ENCODE data around the gene KIAA0930. TPM values are rescaled to one million over a fixed set of nuclear protein-coding genes. Genes with fewer than 3 reads are reported as not detected.
"Not testable (repeated sequence)": the region's sequence is repeated elsewhere in the genome, so short reads cannot be mapped to it uniquely, and the experiment has no call there.

The KIAA0930 gene
- total RNA-seq, 1 donor = 68.7 TPM

- DNase-seq (ENCODE audit: low read depth in 2 of 3, low spot score in 2 of 3) = peak in 2 of 3 donors; percentile 57 to 84
These were observed 23.0 kb upstream of the KIAA0930 start for GRCh38 chr22:45263463-45264269.

- no peak for DNase-seq (ENCODE audit: low read depth in 2 of 3, low spot score in 2 of 3)
These were observed 22.3 kb upstream of the KIAA0930 start for GRCh38 chr22:45262931-45263462.

- DNase-seq (ENCODE audit: low read depth in 2 of 3, low spot score in 2 of 3) = no peak
These were observed 21.7 kb upstream of the KIAA0930 start for GRCh38 chr22:45262195-45262930.

GRCh38 chr22:45261407-45262088 is 20.9 kb upstream of the KIAA0930 start:
- no peak for DNase-seq (ENCODE audit: low read depth in 2 of 3, low spot score in 2 of 3)

- not testable (repeated sequence) for DNase-seq (ENCODE audit: low read depth in 2 of 3, low spot score in 2 of 3)
These were observed 19.7 kb upstream of the KIAA0930 start for GRCh38 chr22:45260395-45260759.

- DNase-seq (ENCODE audit: low read depth in 2 of 3, low spot score in 2 of 3) = no peak
These were observed 19.2 kb upstream of the KIAA0930 start for GRCh38 chr22:45259754-45260394.

- not testable (repeated sequence) for DNase-seq (ENCODE audit: low read depth in 2 of 3, low spot score in 2 of 3)
These were observed 17.2 kb upstream of the KIAA0930 start for GRCh38 chr22:45257941-45258340.

GRCh38 chr22:45254789-45255278 is 14.1 kb upstream of the KIAA0930 start:
- no peak for DNase-seq (ENCODE audit: low read depth in 2 of 3, low spot score in 2 of 3)

- DNase-seq (ENCODE audit: low read depth in 2 of 3, low spot score in 2 of 3) = no peak
These were observed 13.7 kb upstream of the KIAA0930 start for GRCh38 chr22:45254388-45254787.

- DNase-seq (ENCODE audit: low read depth in 2 of 3, low spot score in 2 of 3) = no peak
These were observed 12.4 kb upstream of the KIAA0930 start for GRCh38 chr22:45253039-45253641.

- DNase-seq (ENCODE audit: low read depth in 2 of 3, low spot score in 2 of 3) = no peak
These were observed 11.1 kb upstream of the KIAA0930 start for GRCh38 chr22:45251825-45252224.

GRCh38 chr22:45248832-45249561 is 8.3 kb upstream of the KIAA0930 start:
- no peak for DNase-seq (ENCODE audit: low read depth in 2 of 3, low spot score in 2 of 3)

- no peak for DNase-seq (ENCODE audit: low read depth in 2 of 3, low spot score in 2 of 3)
These were observed 5.6 kb upstream of the KIAA0930 start for GRCh38 chr22:45246060-45246985.

- no peak for DNase-seq (ENCODE audit: low read depth in 2 of 3, low spot score in 2 of 3)
These were observed 4.2 kb upstream of the KIAA0930 start for GRCh38 chr22:45244916-45245315.

GRCh38 chr22:45242778-45243191 is 2.1 kb upstream of the KIAA0930 start:
- DNase-seq (ENCODE audit: low read depth in 2 of 3, low spot score in 2 of 3) = no peak

- peak in 2 of 3 donors; percentile 30 to 31 for DNase-seq (ENCODE audit: low read depth in 2 of 3, low spot score in 2 of 3)
These were observed 437 bp downstream of the KIAA0930 start for GRCh38 chr22:45240104-45240809.

GRCh38 chr22:45239681-45240051 is 1.0 kb downstream of the KIAA0930 start:
- no peak for DNase-seq (ENCODE audit: low read depth in 2 of 3, low spot score in 2 of 3)
